GM21825 (cell line): Measurements from ENCODE around the gene RNU5D-1.
A peak's percentile ranks its signal among the peaks of the same experiment; 100 is the strongest.
"Not testable (repeated sequence)": the region's sequence is repeated elsewhere in the genome, so short reads cannot be mapped to it uniquely, and the experiment has no call there.

Experiments
- ATAC-seq: cut with Tn5 transposase; IDR thresholded peaks from one replicate; pipeline ENCODE4 v1.9.1; 2021; ENCODE audit warnings: mild to moderate bottlenecking, moderate library complexity; ENCODE audit not compliant: unreplicated experiment

The RNU5D-1 gene

GRCh38 chr1:44705470-44705869 is 25.5 kb downstream of the RNU5D-1 start:
- no peak for ATAC-seq

DNA sequence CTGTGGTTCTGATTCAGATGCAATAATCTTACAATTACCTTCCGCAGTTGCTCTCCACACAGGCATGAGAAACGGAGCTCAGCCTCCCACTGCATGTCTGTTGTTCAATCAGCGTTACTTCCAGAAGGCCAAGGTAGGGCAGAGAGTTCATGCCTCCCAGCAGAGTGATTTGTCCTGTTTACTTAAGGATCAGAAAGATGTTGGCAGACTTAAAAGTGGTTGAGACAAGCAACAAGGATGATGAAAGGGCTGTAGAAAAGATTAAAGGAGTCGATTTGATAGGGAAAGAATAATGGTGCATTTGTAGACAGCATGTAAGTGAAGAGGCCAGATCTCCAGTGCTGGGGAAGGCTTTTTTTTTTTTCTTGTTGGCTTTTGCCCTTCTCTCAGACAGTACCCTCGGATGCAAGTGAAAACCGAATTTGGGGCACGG is 29.8 kb downstream of the RNU5D-1 start:
- ATAC-seq, result no peak

- ATAC-seq, result no peak
Observed at GRCh38 chr1:44700573-44700972, 30.4 kb downstream of the RNU5D-1 start.

- ATAC-seq, result not testable (repeated sequence)
Observed at GRCh38 chr1:44699375-44699774, 31.6 kb downstream of the RNU5D-1 start.

DNA sequence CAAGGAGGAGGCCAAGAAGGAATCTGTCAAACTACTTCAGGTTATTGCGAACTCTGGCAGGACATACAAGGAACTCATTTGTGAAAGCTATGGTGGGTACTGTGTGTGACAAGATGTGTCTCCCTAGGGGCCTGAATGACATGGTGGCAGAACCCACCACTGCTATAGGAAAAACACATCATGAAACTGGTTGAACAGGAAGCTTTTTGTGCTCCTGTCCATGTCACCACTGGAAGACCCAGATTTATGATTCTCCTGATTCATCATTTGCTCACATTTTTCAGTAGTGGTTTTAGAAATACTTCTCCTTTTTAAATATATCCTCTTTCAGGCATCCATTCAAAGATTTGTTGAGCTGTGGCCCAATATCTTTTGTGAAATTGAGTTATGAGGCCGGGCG is 32.8 kb downstream of the RNU5D-1 start:
- ATAC-seq, result no peak

- no peak for ATAC-seq
Observed at GRCh38 chr1:44696789-44697345, 34.1 kb downstream of the RNU5D-1 start.

GRCh38 chr1:44696101-44696500 is 34.9 kb downstream of the RNU5D-1 start:
- ATAC-seq, result no peak

GRCh38 chr1:44695671-44696070 is 35.3 kb downstream of the RNU5D-1 start:
- no peak for ATAC-seq

DNA sequence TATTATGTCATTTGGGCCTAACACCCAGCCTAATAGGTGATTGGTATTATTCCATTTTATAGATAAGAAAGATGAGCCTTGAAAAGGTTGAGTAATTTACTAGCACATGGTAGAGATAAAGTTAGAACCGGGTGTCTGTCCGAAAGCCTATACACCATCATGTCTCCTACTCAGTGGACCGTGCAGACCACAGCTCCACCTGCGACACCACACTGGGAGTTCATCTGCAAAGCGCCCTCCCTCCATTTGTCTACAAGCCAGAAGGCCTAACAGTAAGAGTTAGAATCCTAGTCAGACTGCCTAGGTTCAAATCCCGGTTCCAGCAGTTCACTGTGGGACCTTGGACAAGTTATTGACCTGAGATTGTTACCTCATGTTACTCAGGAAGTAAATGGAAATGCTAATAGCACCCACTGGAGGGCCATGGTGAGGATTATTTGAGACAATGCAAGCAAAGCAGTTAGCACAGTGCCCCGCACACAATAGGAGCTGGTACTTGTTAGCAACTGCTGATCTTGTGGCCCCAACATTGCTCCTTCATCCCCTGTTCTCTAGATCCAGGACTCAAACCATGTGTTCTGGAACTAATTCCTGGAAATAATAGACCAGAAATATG is 36.0 kb downstream of the RNU5D-1 start:
- ATAC-seq, result peak; percentile 57

DNA sequence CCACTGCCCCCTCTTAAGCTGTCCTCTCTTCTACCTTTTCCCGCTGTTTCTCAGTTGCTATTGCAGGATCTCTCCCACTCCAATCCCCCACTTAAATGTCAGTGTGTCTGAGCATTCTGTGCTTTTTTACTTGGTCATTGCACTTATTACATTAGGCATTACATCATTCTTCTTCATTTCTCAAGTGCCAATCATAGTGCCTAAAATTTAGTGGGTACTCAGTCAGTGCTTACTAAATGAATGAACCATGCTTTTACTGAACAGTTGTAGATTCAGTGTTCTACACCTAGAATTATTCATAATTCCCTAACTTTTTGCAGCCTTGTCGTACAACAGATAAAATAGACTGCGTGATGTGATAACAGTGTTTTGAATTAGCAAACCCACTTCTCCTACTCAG is 37.1 kb downstream of the RNU5D-1 start:
- ATAC-seq, result no peak

- ATAC-seq, result no peak
Observed at GRCh38 chr1:44693159-44693558, 37.8 kb downstream of the RNU5D-1 start.

DNA sequence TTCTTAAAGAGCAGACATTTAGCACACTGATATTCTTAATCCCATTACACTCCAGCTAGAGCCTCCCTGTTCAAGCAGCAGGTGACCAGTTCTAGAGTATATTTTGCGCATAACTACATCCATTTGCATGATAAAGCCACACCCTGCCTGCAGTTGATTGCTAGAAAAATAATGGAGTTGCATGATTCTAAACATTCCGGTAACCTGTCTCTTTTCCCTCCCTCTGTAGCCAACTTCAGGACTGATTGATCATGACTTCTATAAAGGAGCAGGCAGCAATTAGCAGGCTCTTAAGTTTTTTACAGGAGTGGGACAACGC is 41.6 kb downstream of the RNU5D-1 start:
- no peak for ATAC-seq

DNA sequence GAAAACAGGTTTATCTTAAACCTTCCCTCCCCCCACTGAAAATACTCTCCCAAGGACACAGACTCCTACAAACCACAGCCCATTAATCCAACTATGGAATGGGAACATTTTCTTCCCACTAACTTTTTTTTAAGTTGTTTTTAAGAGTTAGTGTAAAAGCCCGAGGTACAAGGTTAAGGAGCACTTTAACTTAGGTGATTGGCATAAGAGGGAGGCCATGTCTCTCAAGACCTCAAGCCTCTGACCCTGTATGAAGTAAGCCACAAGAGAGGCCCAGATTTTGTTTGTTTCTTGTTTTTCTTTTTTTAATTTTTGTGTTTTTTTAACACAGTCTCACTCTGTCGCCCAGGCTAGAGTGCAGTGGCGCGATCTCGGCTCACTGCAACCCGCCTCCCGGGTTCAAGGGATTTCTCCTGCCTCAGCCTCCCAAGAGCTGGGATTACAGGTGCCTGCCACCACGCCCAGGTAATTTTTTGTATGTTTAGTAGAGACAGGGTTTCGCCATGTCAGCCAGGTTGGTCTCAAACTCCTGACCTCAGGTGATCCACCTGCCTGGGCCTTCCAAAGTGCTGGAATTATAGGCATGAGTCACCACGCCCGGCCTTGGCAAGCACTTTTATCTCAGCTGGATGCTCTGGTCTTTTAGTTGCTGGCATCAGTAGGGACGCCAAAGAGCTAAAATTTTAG is 42.1 kb downstream of the RNU5D-1 start:
- ATAC-seq, result no peak

GRCh38 chr1:44685881-44686280 is 45.1 kb downstream of the RNU5D-1 start:
- no peak for ATAC-seq

GRCh38 chr1:44685218-44685617 is 45.8 kb downstream of the RNU5D-1 start:
- ATAC-seq, result no peak

DNA sequence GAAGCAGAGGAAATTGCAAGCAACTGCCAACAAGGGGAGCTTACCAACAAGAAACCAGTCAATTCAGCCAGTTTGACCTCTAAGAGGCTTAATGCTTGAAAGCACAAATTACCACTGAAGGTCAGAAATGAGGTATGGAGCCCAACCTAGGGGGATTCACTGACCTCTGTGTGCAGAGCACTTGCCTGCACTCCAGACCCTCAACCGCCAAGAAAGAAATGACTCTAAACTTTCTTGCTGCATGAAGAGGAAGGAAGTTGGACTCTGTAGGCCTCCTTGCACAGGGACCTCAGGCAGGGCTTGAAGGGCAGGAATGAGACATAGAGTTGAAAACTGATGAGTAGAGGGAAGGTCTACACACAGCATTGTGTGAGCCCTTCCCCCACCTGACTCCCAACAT is 46.4 kb downstream of the RNU5D-1 start:
- ATAC-seq, result peak; percentile 78

DNA sequence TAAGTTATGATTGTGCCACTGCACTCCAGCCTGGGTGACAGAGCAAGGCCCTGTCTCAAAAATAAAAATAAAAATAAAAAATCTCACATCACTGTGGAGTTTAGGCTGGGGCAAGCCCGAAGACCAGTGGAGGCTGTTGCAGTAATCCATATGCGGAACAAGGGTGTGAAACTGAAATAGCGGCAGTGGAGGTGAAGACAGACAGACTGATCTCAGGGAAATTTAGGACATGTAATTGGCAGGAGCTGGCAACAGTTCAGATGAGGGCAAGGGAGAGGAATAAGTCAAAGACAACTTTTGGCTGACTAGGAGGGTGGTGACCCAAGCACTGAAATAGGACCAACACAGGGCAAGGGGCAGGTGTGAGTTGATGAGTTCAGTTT is 48.1 kb downstream of the RNU5D-1 start:
- no peak for ATAC-seq

- no peak for ATAC-seq
Observed at GRCh38 chr1:44681905-44682882, 48.8 kb downstream of the RNU5D-1 start.
